Measurements from ENCODE around the gene G0S2. TPM values are rescaled to one million over a fixed set of nuclear protein-coding genes. Genes with fewer than 3 reads are reported as not detected.

G0S2 gene
- polyA plus RNA-seq, 3 donors = 176 to 1,583 (median 373) TPM

DNA sequence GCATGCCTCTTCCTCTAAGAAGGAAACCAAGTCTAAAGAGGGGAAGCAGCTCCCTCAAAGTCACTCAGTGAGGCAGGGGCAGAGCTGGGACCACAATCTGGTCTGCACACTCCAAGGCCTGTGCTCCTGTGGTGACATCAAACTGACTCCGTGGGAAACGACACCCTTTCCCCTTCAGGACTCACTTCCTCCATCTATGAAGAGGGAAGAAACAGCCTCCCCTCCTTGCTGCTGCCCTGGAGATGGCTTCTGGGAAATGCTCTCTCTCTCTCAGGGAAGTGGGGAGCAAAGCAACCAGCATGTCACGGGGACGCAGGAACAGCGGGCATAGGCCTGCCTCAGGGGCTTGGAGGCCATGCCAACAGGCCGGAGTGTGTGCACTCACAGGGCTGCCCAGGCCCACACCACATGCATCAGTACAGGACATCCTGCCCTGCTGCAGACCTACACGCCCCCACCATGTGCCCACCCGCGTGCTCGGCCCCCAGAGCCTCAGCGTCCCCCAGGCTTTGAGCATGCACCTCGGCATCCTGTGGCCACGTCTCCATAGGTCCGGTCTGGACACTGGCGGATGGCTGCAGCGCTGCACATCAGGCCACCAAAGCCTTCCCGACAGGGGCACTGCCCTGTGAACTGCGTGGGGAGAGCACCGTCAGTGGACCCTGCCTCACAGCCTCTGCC lies 48.7 kb upstream of the G0S2 start:
- peaks cover 27% of the 10 kb centered on the region for H3K4me1 Mint-ChIP-seq
- no peak overlapping the region for H3K9ac ChIP-seq (ENCODE audit: insufficient read depth, low read length, poor library complexity, severe bottlenecking)
- intact Hi-C loops (cut with micrococcal nuclease) = loop anchor here in 1 of 2 donors (5.0 to 10.0 kb wide), 3 partner anchors 48 to 66 kb away; partner anchors contain the start of gene G0S2
- H3K9me3 Mint-ChIP-seq = peaks cover 0 to 8% (median 4%) of the 10 kb centered on the region in 7 donors
- H3K27me3 Mint-ChIP-seq (ENCODE audit: low read depth in 3 of 3) = peaks cover 19 to 36% (median 33%) of the 10 kb centered on the region in 3 donors
- peak overlapping the region; percentile 70 to 93 (median 82) for H3K27ac Mint-ChIP-seq
- no peak overlapping the region for H2AFZ ChIP-seq (ENCODE audit: insufficient read depth, low read depth, low read length, poor library complexity, severe bottlenecking)
- H4K20me1 ChIP-seq (ENCODE audit: insufficient read depth, low read length) = no peaks in the 10 kb centered on the region
- H3K4me3 Mint-ChIP-seq = no peak overlapping the region
- H3K4me1 ChIP-seq (ENCODE audit: control insufficient read depth in 1 of 2, insufficient read depth in 2 of 2, low read length in 2 of 2) = peaks cover 20% of the 10 kb centered on the region in 2 donors
- DNase-seq = peak; percentile 31 to 53 (median 36)
- TF ChIP-seq, protein P1, sequence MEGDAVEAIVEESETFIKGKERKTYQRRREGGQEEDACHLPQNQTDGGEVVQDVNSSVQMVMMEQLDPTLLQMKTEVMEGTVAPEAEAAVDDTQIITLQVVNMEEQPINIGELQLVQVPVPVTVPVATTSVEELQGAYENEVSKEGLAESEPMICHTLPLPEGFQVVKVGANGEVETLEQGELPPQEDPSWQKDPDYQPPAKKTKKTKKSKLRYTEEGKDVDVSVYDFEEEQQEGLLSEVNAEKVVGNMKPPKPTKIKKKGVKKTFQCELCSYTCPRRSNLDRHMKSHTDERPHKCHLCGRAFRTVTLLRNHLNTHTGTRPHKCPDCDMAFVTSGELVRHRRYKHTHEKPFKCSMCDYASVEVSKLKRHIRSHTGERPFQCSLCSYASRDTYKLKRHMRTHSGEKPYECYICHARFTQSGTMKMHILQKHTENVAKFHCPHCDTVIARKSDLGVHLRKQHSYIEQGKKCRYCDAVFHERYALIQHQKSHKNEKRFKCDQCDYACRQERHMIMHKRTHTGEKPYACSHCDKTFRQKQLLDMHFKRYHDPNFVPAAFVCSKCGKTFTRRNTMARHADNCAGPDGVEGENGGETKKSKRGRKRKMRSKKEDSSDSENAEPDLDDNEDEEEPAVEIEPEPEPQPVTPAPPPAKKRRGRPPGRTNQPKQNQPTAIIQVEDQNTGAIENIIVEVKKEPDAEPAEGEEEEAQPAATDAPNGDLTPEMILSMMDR (IDR thresholded peaks at IDR 0.05) = no peak
- H3K27me3 ChIP-seq (ENCODE audit: control insufficient read depth in 2 of 2, insufficient read depth in 2 of 2, low read length in 2 of 2) = peaks cover 0 to 8% of the 10 kb centered on the region in 2 donors
- no peaks in the 10 kb centered on the region for H3K36me3 Mint-ChIP-seq
- no peak overlapping the region for H3K4me2 ChIP-seq (replicated peaks; ENCODE audit: extremely low read depth, low read length, poor library complexity, severe bottlenecking)
- WGBS (ENCODE audit: insufficient coverage) = 77% methylated on average over 19 of the region's 19 CpGs
- no peak overlapping the region for H3K4me3 ChIP-seq (replicated peaks in 1 of 3; ENCODE audit: low read depth in 2 of 3, low read length in 3 of 3)
- peak overlapping the region; percentile 6 to 18 for H3K27ac ChIP-seq (ENCODE audit: low read depth in 1 of 2, low read length in 2 of 2)
- H3K36me3 ChIP-seq (replicated peaks in 1 of 2; ENCODE audit: control insufficient read depth in 1 of 2, insufficient read depth in 2 of 2, low read length in 2 of 2) = no peaks in the 10 kb centered on the region
- H3K9me3 ChIP-seq (replicated peaks in 1 of 2; ENCODE audit: control insufficient read depth in 1 of 2, insufficient read depth in 1 of 2, low read length in 2 of 2) = no peaks in the 10 kb centered on the region
- H3K79me2 ChIP-seq (ENCODE audit: insufficient read depth, low read length) = no peaks in the 10 kb centered on the region

DNA sequence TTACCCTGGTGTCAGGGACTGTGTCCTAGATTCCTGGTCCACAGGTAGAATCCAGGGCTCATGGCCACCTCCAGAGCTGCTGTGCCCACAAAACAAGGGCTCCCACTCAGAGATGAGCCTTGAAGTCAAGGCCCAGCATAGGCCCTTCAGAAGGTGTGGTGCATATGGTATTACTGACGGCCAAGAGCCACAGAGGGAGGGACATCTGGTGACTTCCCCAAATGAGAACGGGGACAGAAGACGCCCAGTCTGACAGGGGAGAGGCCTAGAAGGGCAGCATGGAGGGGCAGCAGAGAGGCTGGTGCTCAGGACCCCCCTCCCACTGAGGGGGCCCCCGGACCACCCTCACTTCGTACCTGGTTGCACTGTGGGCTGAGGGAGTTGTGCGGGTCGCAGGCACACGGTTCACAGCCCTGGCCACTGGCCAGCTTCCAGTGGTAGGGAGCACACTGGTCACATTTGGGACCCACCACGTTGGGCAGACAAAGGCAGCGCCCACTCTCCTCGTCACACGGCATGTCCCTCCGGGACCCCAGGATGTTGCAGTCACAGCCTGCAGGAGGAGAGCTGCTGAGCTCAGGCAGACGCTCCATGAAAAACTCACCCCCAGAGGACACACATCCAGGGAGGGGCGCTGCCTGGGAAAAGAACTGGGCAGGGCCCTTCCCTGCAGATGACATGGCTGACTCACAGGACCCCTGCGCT lies 48.0 kb upstream of the G0S2 start:
- TF ChIP-seq, protein P1 (IDR thresholded peaks at IDR 0.05) = no peak
- Histone ChIP-seq H3K79me2 (ENCODE audit: insufficient read depth, low read length) (no peaks in the 10 kb centered on the region), H3K4me3 (replicated peaks in 1 of 3; ENCODE audit: low read depth in 2 of 3, low read length in 3 of 3) (no peak overlapping the region), H3K36me3 (replicated peaks in 1 of 2; ENCODE audit: control insufficient read depth in 1 of 2, insufficient read depth in 2 of 2, low read length in 2 of 2) (no peaks in the 10 kb centered on the region), H3K4me2 (replicated peaks; ENCODE audit: extremely low read depth, low read length, poor library complexity, severe bottlenecking) (peak overlapping the region; percentile 22), H3K27me3 (ENCODE audit: control insufficient read depth in 2 of 2, insufficient read depth in 2 of 2, low read length in 2 of 2) (peaks cover 0 to 13% of the 10 kb centered on the region in 2 donors), H2AFZ (ENCODE audit: insufficient read depth, low read depth, low read length, poor library complexity, severe bottlenecking) (peak overlapping the region; percentile 64), H3K9me3 (replicated peaks in 1 of 2; ENCODE audit: control insufficient read depth in 1 of 2, insufficient read depth in 1 of 2, low read length in 2 of 2) (no peaks in the 10 kb centered on the region), H4K20me1 (ENCODE audit: insufficient read depth, low read length) (no peaks in the 10 kb centered on the region), H3K4me1 (ENCODE audit: control insufficient read depth in 1 of 2, insufficient read depth in 2 of 2, low read length in 2 of 2) (peaks cover 20% of the 10 kb centered on the region in 2 donors), H3K9ac (ENCODE audit: insufficient read depth, low read length, poor library complexity, severe bottlenecking) (no peak overlapping the region), H3K27ac (ENCODE audit: low read depth in 1 of 2, low read length in 2 of 2) (peak overlapping the region; percentile 6 to 18)
- Mint-ChIP-seq H3K36me3 (no peaks in the 10 kb centered on the region), H3K27ac (peak overlapping the region; percentile 60 to 86 (median 80)), H3K4me1 (peaks cover 27% of the 10 kb centered on the region), H3K9me3 (peaks cover 0 to 8% (median 4%) of the 10 kb centered on the region in 7 donors), H3K4me3 (peak overlapping the region in 1 of 2 donors; percentile 59), H3K27me3 (ENCODE audit: low read depth in 3 of 3) (peaks cover 16 to 36% (median 35%) of the 10 kb centered on the region in 3 donors)
- 37% methylated on average over 13 of the region's 16 CpGs for WGBS (ENCODE audit: insufficient coverage)
- DNase-seq = peak; percentile 59 to 75 (median 69)
- intact Hi-C loops (cut with micrococcal nuclease) = loop anchor here in 1 of 2 donors (5.0 to 10.0 kb wide), 3 partner anchors 48 to 65 kb away; partner anchors contain the start of gene G0S2
